Upper lobe of left lung (tissue), 6 donors: Measurements from ENCODE around the gene ZDHHC20. TPM values are rescaled to one million over a fixed set of nuclear protein-coding genes. Genes with fewer than 3 reads are reported as not detected.

Experiments
- ATAC-seq, 2 donors: fragments of 200-7000 bp; cut with Tn5 transposase; one replicate each; pipeline ENCODE4 v1.9.1; 2022; ENCODE audit warnings: mild to moderate bottlenecking in 2 of 2, moderate library complexity in 2 of 2; ENCODE audit not compliant: low FRiP score in 2 of 2
- DNase-seq, 2 donors: peaks; one replicate each; pipeline ENCODE4 v3.0.0-alpha.2; 2019 to 2020
- H3K27ac ChIP-seq, 4 donors: fragments of 200-600 bp; sonication (generic); one replicate each; pipeline ENCODE4 v1.5.1; 2016 to 2019
- H3K27me3 ChIP-seq, 4 donors: fragments of 200-600 bp; sonication (generic); one replicate each; pipeline ENCODE4 v1.5.1; 2017 to 2019
- H3K36me3 ChIP-seq, 4 donors: fragments of 200-600 bp; sonication (generic); one replicate each; pipeline ENCODE4 v1.5.1; 2016 to 2019
- H3K4me1 ChIP-seq, 4 donors: fragments of 200-600 bp; sonication (generic); one replicate each; pipeline ENCODE4 v1.5.1; 2018 to 2019
- H3K4me3 ChIP-seq, 4 donors: fragments of 200-600 bp; sonication (generic); one replicate each; pipeline ENCODE4 v1.5.1; 2017 to 2019; ENCODE audit warnings: mild to moderate bottlenecking in 2 of 4, moderate library complexity in 1 of 4
- H3K9me3 ChIP-seq, 4 donors: fragments of 200-600 bp; sonication (generic); one replicate each; pipeline ENCODE4 v1.5.1; 2018 to 2019
- EP300 ChIP-seq, 4 donors: sonication (generic); formaldehyde crosslinking; IDR thresholded peaks; one replicate each; pipeline ENCODE4 v1.5.1; 2017; ENCODE audit warnings: antibody characterized with exemption in 4 of 4, control low read depth in 2 of 4
- POLR2A ChIP-seq, 4 donors: fragments of 450-650 bp; IDR thresholded peaks; one replicate each; pipeline ENCODE4 v1.5.1; 2016 to 2017; ENCODE audit warnings: antibody characterized with exemption in 4 of 4, mild to moderate bottlenecking in 2 of 4
- POLR2AphosphoS5 ChIP-seq, 2 donors: sonication (generic); formaldehyde crosslinking; IDR thresholded peaks; one replicate each; pipeline ENCODE4 v1.5.1; 2017; ENCODE audit warnings: antibody characterized with exemption in 2 of 2
- WGBS, 2 donors: methylation state at CpG; one replicate each; pipeline ENCODE4 v1.1.5; 2017 to 2018; 5-methylcytosine and 5-hydroxymethylcytosine counted together
- total RNA-seq, 6 donors: library from RNA; depleted of rRNA in 4 of 6; stranded (reverse); fragments of >200 nt in 4 of 6; gene quantifications; one replicate each; pipeline versions ENCODE4 v1.1.0 to v1.2.1, GENCODE V29; 2016 to 2021
- TF ChIP-seq, protein P1 (sequence below), 6 experiments: fragments of 450-650 bp in 4 of 6; fragments of 200-600 bp in 2 of 6; sonication (generic) in 2 of 6; IDR thresholded peaks; one replicate each; pipeline ENCODE4 v1.5.1; 2016 to 2019; ENCODE audit warnings: antibody characterized with exemption in 6 of 6
- donor health status: DM: no; HTN: no; CAD: no; lungs with moderate emphysema.
- donor health status: DM: no; HTN: yes; CAD: no; lungs with severe emphysema.

Gene ZDHHC20
- total RNA-seq, 6 donors from 2014 or later = 26.2 to 124 (median 72.0) TPM

DNA sequence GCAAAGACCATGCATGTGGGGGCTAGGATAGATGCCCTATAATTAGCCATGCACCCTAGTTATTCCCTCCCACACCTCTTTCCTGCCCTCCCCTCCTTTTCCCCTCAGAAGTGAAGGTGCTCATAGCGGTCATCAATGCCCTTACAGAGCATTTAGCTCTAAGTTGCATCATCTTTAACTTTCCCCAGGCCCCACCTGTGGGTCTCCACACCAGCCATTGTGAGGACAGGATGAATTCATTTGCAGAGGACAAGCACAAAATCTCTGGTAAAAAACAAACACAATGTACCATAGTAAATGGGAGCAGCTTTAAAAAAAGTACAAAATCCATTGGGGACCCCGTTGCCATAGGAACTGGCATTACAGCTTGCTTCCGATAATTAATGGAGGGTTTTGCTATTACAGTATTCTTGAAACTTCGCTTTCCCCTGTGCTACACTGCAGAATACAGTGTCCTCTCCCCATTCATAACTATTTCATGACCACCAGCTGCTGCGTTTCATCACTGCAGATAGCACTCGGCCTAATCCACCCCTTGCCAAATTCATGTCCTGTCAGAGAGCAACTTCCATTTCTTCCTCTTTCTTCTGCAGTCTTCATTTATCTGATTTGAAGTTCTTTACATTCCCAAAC is 110.5 kb downstream of the ZDHHC20 start:
- TF ChIP-seq POLR2AphosphoS5 (IDR thresholded peaks at IDR 0.05) = no peak
- no peak for TF ChIP-seq POLR2A (IDR thresholded peaks at IDR 0.05)
- no peak for TF ChIP-seq EP300 (IDR thresholded peaks at IDR 0.05)
- TF ChIP-seq, protein P1, sequence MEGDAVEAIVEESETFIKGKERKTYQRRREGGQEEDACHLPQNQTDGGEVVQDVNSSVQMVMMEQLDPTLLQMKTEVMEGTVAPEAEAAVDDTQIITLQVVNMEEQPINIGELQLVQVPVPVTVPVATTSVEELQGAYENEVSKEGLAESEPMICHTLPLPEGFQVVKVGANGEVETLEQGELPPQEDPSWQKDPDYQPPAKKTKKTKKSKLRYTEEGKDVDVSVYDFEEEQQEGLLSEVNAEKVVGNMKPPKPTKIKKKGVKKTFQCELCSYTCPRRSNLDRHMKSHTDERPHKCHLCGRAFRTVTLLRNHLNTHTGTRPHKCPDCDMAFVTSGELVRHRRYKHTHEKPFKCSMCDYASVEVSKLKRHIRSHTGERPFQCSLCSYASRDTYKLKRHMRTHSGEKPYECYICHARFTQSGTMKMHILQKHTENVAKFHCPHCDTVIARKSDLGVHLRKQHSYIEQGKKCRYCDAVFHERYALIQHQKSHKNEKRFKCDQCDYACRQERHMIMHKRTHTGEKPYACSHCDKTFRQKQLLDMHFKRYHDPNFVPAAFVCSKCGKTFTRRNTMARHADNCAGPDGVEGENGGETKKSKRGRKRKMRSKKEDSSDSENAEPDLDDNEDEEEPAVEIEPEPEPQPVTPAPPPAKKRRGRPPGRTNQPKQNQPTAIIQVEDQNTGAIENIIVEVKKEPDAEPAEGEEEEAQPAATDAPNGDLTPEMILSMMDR (IDR thresholded peaks at IDR 0.05) = no peak
- H3K9me3 ChIP-seq = no peaks in the 10 kb centered on the region
- no peak overlapping the region for H3K4me3 ChIP-seq
- no peaks in the 10 kb centered on the region for H3K27me3 ChIP-seq
- peaks cover 0 to 6% (median 5%) of the 10 kb centered on the region in 4 donors for H3K4me1 ChIP-seq
- DNase-seq (no peak), ATAC-seq (no peak)
- 66 to 77% methylated on average over 6 of the region's 6 CpGs for WGBS, 2 donors
- no peaks in the 10 kb centered on the region for H3K36me3 ChIP-seq
- H3K27ac ChIP-seq = no peak overlapping the region

DNA sequence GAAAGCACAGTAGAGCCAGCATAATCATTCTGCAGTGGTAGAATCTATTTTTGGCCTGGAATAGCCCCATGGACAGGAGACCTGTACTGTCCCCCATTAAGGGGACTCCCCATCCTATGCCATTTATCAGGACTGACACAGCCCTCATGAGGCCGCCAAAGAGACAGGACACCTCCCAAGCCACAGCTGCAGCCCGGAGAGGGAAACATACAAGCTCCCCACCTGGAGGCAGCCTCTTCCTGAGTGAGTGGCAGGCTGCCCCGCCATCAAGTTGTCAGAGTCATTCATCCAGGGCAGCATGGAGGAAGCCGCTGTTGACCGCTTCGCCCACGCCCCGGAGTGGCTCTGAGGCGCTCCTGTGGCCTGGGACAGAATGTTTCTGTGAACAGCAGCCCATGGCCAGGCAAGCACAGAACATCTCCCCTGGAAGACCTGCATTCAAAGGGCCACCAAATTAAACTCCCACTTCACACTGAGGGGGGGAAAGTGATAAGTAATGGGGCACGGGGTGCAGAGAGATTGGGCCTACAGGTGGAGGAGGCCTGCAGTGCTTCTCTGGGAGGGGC is 111.3 kb downstream of the ZDHHC20 start:
- Histone ChIP-seq H3K27ac (no peak overlapping the region), H3K4me1 (peaks cover 0 to 6% (median 5%) of the 10 kb centered on the region in 4 donors), H3K36me3 (no peaks in the 10 kb centered on the region), H3K4me3 (no peak overlapping the region), H3K27me3 (no peaks in the 10 kb centered on the region), H3K9me3 (no peaks in the 10 kb centered on the region)
- ATAC-seq = no peak
- no peak for DNase-seq
- 80 to 89% methylated on average over 7 to 10 of the region's 10 CpGs for WGBS, 2 donors
- TF ChIP-seq POLR2A (IDR thresholded peaks at IDR 0.05) (no peak), EP300 (IDR thresholded peaks at IDR 0.05) (no peak), POLR2AphosphoS5 (IDR thresholded peaks at IDR 0.05) (no peak)
- TF ChIP-seq, protein P1 (IDR thresholded peaks at IDR 0.05) = no peak

DNA sequence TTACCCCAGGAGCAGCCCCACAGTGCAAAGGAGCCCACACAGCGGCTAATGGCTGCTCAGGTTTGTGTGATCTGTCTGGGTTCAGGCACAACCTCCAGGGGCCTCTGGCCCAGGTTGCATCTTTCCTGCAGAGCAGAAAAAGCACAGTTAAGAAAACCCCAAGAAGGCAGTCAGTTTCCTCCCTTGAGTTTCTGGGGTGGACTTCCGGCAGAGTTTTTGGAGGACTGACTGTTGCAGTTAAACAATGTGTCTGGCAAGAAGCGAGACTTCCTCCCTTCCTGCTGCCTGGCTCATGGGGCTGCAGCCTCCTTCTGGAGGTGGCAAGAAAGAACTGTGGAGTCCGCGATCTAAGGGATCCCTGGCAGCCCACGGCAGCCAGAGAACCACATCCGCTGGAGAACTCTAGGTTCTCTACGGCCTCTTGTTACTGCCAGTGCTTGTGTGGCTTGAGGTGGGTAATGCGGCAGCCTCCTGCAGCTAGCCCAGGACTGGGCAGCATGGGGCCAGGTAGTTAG is 114.4 kb downstream of the ZDHHC20 start:
- Histone ChIP-seq H3K4me1 (peaks cover 0 to 6% (median 5%) of the 10 kb centered on the region in 4 donors), H3K4me3 (no peak overlapping the region), H3K36me3 (no peaks in the 10 kb centered on the region), H3K9me3 (no peaks in the 10 kb centered on the region), H3K27ac (no peak overlapping the region), H3K27me3 (no peaks in the 10 kb centered on the region)
- 40 to 41% methylated on average over 2 to 9 of the region's 9 CpGs for WGBS, 2 donors
- DNase-seq (no peak), ATAC-seq (no peak)
- TF ChIP-seq, protein P1 (IDR thresholded peaks at IDR 0.05) = no peak
- TF ChIP-seq EP300 (IDR thresholded peaks at IDR 0.05) (no peak), POLR2AphosphoS5 (IDR thresholded peaks at IDR 0.05) (no peak), POLR2A (IDR thresholded peaks at IDR 0.05) (no peak)

DNA sequence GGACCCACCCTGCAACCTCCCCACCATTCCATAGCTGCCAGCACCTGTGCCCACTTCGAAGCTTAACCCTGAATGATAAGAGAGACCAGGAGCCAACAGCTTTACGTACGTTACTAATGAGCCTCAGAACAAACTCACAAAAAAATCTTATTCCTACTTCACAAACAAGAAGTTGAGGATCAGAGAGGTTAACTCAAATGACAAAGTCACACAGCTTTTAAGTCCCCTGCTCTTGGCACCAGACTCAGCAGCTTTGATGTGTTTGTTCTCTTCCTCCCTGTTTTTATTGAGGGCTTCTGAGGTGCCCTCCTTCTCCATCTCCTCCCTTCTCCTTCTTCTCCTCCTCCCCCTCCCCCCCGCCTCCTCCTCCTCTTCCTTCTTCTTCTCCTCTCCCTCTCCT is 115.4 kb downstream of the ZDHHC20 start:
- ATAC-seq = no peak
- Histone ChIP-seq H3K9me3 (no peaks in the 10 kb centered on the region), H3K27ac (no peak overlapping the region), H3K4me1 (peaks cover 0 to 6% (median 5%) of the 10 kb centered on the region in 4 donors), H3K27me3 (no peaks in the 10 kb centered on the region), H3K36me3 (no peaks in the 10 kb centered on the region), H3K4me3 (no peak overlapping the region)
- WGBS, 2 donors = 94 to 97% methylated on average over 4 of the region's 4 CpGs
- TF ChIP-seq, protein P1 (IDR thresholded peaks at IDR 0.05) = no peak
- TF ChIP-seq POLR2AphosphoS5 (IDR thresholded peaks at IDR 0.05) = no peak
- TF ChIP-seq EP300 (IDR thresholded peaks at IDR 0.05) = no peak
- no peak for DNase-seq
